GM18907 (cell line): Measurements from ENCODE around the gene CALML3.

ENCODE experiments used
- ATAC-seq: cut with Tn5 transposase; IDR thresholded peaks from one replicate; pipeline ENCODE4 v1.9.1; 2021; ENCODE audit warnings: mild to moderate bottlenecking, moderate library complexity; ENCODE audit not compliant: unreplicated experiment

The CALML3 gene

DNA sequence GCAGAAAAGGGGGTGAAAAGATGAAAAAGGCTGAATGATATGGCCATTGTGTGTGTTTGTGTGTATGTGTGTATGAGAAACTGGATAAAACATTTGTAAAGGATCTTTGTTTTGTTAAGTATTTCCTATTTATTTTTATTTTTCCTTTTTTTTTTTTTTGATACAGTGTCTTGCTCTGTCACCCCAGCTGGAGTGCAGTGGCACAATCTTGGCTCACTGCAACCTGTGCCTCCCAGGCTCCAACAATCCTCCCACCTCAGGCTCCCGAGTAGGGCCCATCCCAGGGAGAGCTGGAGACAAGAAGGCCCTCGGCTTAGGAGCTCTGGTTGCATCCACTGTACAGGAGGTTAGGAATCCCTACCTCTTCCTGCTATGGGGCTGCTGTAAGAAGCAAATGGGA lies 18.5 kb upstream of the CALML3 start:
- no peak for ATAC-seq

DNA sequence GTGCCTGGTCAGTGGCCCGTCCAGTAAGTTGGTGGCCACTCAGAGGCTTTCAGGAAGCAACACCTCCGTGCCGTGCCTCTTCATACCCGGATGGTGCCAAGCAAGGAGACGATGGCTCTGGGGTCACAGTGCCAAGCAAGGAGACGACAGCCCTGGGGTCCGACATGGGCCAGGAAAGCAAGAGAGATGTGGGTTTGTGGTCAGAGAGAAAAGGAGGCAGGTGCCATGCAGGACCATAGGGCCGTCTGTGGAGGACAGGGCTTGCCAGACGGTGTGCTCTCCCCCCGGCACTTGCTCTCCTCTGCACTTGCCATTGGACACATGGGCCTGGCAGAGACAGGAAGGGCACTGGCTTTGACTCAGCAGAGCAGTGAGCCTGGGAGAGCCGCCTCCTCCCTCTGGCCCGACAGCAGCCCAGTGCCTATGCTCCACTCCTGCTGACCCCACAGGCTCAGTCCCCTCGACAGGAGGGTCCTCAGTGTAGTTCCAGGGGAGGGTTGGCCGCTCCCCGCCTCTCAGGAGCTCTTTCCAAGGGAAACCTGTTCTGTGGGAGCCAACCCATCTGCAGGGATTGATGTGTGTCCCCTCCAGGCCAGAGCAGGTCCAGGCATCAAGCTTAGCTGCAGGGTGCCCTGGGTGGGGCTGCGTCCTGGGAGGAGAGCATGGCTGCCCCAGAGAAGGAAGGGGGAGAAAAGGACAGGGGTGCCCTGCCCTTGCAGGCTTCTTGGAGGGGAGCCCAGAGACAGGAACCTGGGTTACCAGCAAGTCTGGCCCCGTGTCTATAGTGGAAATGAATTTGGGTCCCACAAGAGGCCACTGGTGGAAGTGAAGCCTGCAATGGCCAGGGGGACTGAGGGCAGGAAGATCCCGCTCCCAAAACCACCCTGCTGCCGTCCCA lies 17.8 kb upstream of the CALML3 start:
- ATAC-seq = no peak

DNA sequence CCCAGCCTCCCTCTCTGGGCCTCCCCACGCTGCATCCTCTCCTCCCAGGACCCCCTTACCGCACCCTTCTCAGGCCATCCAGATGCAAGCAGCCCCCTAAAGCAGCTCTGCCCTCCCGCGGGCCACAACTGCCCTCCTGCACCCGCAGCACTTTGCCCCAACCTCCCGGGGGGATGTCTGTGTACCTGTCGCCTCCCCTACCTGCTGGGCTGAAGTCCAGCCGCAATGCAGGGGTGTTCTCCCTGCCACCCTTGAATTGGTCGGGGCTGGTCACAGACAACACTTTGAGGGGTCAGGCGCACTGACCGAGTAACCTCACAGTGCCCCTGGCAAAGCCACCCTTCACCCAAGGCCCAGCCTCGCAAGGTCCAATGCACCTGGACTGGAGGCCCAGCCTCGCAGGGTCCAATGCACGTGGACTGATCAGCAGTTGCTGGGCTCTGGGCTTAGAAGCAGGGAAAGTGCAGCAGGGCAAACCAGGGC lies 17.1 kb upstream of the CALML3 start:
- no peak for ATAC-seq

DNA sequence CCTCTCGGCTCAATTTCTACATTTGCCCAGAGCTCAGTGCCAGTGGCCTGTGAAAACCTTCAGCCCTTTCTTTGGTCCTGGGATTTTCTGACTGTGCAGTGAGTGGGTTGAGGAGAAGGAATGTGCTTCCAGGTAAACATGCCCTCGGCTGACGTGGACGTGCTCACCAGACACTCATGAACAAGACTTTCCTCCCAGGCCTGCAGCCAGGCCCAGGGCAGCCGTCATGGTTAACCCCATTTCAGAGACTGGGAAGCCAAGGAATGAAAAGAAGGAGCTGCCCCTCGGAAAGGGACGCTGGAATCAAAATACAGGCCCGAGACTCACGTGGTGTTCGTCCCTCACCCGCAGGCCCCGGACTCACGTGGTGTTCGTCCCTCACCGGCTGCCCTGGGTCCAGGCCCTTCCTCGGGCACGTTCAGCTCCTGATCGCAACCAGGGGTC lies 16.6 kb upstream of the CALML3 start:
- no peak for ATAC-seq

DNA sequence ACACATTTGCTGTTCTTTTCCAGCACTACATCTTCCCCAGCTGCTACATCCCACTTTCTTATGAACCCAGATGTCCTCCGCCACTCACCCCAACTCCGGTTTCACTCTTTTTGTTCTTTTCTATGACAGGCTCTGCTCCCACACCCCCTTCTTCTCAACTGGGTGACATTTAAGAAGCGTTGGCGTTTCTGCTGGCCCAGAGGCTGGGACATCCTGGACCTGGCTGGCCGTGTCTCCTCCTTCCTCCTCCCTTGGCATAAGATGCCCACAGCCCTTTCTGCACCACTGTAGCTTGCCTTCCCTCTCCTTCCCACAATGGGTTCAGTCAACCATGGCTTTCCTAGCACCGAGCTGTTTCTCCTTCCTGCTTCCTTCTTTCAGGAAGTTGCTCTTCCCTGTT lies 16.0 kb upstream of the CALML3 start:
- no peak for ATAC-seq

DNA sequence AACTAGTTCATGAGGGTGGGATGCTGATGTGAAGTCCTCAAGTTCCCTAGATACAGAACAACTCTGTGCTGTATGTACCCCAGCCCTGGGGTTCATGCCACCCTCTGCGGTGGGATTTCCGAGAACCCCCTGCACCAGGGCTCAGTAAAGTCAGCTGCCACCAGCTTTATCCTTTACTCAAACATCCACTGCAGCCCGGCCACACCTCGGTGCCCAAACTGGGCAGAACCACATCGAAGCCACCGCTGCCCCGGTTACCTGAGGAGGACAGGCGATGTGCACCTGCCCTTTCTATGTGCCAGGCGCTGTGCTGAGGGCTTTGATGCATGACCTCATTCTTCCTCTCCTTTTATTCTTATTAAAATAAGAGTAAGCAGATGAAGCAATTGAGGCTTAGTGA lies 15.5 kb upstream of the CALML3 start:
- ATAC-seq = no peak

DNA sequence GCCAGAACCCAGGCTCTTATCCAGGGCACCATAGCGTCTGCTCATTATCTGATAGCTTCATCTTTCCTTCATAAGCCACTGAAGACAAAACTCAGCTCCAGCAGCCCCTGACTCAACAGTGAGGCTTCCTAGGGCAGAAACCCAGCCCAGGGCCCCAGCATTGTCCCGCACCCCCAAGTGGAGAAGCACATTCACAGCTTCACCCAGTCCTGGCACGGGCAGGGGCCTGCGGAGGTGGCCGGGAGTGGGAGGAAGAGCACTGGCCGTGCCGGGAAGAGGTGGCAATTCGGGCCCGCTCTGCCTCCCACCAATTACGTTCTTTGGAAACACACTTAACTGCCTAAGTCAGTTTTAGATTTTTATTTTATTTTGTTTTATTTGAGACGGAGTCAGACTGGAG lies 15.1 kb upstream of the CALML3 start:
- no peak for ATAC-seq

DNA sequence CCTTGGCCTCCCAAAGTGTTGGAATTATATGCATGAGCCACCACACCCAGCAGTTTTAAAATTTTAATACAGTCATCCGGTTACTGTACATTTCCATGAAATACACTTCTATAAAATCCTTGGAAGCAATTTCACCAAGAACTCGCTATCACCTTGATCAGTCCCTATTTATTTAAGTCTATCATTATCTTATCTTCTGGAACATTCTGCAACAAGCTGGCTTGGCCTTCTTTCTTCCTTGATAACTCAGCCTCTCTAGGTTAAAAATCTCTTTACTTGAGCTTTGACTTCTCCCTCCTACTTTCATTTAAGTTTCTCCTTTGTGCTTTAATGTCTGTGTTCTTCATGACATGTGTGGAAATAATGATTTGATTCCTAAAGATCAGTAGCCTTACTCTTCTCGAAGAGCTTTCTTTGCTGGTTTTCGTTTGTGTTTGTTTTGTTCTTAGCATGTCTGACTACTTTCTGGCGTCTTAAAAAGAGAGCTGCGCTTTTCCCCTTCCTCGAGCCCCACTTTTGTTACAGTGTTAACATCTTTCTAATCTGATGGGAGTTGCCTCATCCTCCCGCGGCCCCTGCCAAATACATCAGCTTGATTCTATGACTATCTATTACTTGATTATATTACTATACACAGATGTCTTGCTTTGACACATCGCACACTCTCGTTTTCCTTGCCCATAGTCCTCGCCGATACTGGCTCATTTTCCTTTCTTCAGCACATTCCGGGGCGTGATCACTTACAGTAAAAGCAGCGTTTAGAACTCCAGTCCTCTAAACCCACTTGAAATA lies 14.3 kb upstream of the CALML3 start:
- no peak for ATAC-seq

DNA sequence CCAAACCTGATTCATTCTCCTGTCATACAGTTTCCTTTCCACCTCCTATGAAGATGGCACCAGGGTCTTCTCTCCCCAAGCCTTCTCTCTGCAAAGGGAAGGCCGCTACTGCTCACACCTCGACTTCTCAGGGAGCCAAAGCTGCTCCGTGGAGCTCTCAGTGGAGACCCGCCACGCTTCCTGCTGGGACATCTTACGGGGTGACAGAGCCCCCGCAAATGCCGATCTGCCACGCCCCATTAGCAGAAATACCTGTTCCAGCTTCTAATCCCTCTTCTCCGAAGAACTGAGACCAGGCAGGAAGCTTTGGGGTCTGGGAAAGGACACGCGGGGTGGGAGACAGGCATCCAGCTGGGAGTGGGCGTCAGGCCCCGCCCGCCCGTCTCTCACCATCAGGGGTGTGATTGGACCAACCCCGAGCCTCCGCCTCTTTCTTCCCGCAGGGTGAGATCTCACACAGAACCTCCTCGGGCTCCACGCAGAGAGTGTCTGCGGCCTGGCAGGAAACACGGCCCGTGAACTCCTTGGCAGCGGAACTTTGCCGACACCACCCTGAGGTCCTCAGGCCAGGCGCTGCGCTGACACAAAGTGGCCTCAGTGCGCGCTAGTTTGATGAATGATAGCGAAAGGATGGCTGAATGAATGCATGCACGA lies 13.4 kb upstream of the CALML3 start:
- no peak for ATAC-seq

DNA sequence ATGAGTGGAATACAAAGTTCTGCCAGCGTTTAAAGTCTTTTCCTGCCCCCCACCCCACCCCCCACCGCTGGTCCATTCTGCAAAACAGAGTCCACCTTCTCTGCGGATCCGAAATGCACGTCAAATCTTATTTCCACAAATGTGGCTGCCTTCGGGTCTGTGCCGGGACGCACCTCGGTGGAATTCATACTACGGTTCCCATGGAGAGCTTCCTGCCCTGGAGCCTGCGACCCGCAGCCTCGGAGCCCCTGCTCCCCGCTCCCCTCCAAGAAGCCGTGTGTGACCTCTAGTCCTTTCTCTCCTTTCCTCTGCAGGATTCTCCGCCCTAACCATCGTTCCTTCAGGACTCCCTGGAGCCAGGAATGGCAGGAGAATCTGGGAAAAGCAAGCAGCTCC lies 12.9 kb upstream of the CALML3 start:
- no peak for ATAC-seq

DNA sequence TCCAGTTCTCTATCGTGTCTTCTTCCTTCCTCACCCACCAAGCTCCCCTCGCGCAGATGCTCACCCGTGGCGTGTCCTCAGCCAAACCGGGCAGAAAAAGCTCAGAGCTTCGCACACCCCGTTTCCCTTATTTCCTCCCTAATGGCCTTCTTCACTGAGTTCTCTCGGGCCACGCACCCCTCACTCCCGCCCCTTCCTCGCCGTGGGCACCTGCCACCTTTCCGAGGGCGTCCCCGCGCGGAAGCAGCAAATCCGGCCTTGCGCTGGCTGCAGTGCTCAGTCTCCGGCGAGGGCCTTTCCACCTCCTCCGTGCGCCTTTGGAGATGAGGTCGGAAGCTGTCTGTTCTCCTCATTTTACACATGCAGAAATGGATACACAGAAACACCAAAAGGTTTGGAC lies 12.4 kb upstream of the CALML3 start:
- no peak for ATAC-seq

DNA sequence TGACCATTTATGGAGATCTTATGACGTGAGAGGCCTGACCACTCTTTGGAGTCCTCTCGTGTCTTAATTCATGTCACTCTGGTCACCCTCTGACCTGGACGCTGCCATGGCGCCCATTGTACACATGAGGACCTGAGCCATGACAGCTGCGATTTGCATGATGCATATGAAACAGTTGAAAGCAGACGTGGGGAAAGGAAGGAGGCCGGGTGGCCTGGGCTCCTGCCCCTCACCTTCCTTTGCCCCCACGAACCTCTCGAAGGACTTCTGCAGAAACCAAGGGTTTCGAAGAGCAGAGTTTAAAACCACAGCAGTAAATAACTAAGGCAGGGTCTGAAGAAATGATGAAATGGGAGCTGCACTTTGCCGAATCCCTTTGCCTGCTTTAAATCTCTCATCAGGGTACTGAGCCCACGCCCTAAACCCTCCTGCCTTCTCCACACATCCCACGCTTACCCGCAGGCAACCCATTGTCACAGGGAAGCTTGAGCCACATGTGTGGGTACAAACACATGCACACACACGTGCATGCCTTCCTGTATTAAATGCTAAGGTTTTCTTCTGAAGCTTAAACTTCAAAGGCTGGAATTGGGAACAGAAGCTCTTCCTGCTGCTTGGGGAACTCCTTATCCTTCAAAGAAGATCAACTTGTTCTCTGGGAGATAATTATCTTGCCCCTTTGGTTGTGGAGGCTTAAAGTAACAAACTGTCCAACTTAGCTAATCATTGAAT lies 11.7 kb upstream of the CALML3 start:
- no peak for ATAC-seq

DNA sequence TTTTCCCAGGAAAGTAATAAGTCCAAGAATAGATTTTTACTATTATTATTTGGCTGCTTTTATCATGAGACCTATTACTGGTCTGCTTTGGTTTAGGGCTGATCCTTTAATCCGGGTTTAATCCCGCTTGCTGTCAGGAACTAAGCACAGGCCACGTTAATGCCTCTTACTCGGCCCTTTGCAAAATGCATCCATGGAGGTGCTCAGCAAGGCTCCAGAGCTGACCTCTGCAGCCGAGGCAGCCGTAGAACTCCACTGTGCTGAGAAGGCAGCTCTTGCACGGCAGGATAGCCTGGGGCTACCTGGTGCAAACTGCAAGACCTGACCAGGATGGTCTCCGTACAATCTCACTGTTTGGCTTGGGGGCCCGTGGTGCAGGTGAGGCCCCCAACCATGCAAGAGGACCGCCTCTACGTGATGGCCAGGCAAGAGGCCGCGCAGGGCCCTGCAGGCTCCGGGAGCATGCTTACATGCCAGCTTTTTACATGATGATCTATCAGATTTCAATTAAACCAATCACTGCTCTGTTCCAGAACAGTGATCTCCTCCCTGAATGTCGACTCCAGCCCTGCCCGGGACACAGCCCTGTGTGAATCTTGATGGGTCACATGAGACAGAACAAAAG lies 10.4 kb upstream of the CALML3 start:
- ATAC-seq = no peak

DNA sequence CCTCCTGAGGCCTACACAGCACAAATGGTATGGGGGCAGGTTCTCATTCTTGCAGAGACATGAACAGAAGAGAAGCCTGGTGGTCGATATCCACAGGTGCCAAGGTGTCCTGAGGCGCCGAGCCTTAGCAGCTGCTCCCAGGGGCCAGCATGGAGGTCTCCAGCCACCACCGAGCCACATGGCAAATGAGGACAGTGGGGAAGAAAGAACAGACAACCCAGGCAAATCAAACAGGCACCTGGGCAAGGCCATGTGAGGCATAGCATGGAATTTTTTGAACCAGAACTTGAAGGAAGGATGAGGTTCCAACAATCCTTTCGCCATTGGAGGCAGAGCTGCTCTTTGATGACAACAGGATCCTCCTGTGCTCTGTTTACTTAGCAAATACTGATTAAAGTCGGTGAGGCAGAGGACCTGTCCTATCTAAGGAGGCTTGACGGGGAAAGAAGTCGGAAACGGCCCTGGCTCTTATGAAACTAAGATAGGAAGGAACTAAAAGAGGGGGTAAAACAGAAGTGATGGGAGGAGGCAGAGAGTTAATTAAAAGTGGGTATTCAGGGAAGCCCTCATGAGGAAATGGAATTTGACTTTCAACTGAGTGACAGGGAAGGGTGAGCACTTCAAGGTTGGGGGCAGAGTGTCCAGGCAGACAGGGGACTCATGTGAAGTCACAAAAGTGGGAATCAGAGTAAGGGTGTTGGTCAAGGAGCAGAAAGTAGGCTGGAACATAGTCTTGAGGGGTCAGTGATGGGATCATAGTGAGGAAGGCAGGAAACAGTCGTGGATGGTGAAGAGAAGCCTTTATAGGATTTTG lies 8.6 kb upstream of the CALML3 start:
- ATAC-seq = no peak

DNA sequence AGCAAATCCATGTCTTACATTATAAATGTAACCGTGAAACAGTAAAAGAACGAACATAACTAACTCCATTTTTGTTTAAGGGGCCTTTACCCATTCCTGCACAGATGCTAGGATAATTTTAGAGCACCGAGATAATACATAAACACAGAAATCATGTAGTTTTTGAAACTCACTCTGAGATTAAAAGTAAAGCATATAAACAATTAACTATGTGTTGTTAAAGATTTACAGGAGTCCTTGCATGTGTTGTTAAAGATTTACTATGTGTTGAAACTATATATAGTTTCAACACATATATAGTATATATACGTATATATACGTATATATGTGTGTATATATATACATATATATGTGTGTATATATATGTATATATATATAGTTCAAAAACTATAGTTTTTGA lies 7.2 kb upstream of the CALML3 start:
- no peak for ATAC-seq

DNA sequence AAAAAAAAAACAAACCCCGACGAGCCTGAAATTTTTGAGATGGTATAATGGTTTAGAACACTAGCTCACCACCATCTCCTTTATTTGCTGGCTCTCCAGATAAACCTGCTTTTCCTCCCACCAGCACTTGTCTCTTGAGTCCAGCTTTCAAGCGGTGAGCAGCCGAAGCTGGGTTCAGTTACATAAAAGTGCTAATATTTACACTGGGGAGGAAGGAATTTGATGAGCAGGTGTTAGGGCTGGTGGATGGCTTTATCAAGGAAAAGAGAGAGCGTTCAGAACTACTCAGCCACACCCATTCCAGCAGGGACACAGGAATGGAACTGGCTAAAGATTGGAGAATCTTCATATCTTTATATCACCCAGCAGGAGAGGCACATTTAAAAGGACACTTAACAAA lies 6.6 kb upstream of the CALML3 start:
- no peak for ATAC-seq

DNA sequence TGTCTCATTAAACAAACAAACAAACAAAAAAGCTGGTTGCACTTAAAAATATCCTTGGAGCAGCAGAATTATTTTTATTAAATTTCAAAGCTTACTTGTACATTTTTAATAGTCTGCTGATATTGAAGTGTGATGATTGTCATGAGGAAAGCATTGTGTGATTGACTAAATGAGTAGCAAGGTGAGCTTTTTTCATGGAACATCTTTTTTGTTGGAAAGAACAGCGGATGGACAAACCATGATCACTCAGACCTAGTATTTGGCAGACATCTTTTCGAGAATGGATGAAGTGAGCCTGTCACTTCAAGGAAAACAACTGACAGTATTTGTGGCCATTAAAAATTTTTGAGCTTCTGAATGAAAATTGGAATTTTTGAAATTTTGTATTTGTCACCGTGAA lies 5.7 kb upstream of the CALML3 start:
- no peak for ATAC-seq

DNA sequence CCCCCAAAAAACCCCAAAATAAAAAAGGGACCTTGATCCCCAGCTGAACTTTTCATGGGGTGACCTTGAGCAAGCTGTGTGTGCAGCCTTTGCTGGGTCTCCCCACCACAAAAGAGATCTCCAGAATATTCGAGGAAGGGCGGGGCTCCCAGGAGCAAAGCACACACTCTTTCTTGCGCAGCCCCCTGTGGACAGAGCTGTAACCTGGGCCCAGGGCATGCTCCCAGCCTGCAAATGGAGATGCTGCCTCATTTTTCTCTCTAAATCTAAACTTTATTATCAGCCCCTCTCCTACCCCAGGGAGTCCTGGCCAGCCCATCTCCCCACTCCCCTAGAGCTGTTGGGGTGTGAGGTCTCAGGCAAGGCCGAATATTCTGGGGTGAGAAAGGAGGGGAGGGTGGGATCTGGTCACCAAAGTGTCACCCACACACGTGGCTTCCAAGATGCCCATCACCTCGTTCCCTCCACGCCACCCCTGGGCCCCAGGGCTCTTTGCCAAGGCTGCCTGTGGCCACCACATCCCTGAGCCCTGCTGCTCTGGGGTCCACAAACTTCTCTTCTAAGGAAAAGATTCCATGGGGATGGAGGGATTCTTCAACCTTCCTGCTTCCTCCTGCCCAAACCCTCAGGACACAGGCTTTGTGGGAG lies 1.7 kb upstream of the CALML3 start:
- ATAC-seq = no peak
